MM.1S (cell line): Measurements from ENCODE around the gene PCSK1.

Source experiments
- DNase-seq: peaks from one replicate; pipeline ENCODE4 v3.0.0-alpha.2; 2015
- H2AFZ ChIP-seq: fragments of 300-600 bp; sonication (generic); 2 replicates; pipeline ENCODE4 v1.6.0; 2016; ENCODE audit warnings: antibody characterized with exemption, low read length
- H3F3A ChIP-seq: fragments of 300-600 bp; sonication (generic); 2 replicates; pipeline ENCODE4 v1.6.1; 2016; ENCODE audit warnings: mild to moderate bottlenecking, antibody characterized with exemption, low read length, moderate library complexity, mixed read lengths; ENCODE audit not compliant: insufficient read depth
- H3K27ac ChIP-seq: fragments of 300-600 bp; sonication (generic); 2 replicates; pipeline ENCODE4 v1.5.1; 2016; ENCODE audit warnings: mild to moderate bottlenecking, low read length
- H3K27me3 ChIP-seq: fragments of 300-600 bp; sonication (generic); replicated peaks from 2 replicates; pipeline ENCODE4 v1.6.0; 2016; ENCODE audit warnings: low read length; ENCODE audit not compliant: insufficient read depth
- H3K36me3 ChIP-seq: fragments of 300-600 bp; sonication (generic); replicated peaks from 2 replicates; pipeline ENCODE4 v1.6.1; 2016; ENCODE audit warnings: mild to moderate bottlenecking, low read length, mixed read lengths; ENCODE audit not compliant: insufficient read depth
- H3K4me1 ChIP-seq: fragments of 300-600 bp; sonication (generic); 2 replicates; pipeline ENCODE4 v1.6.1; 2016; ENCODE audit warnings: low read length, mixed read lengths
- H3K4me2 ChIP-seq: fragments of 300-600 bp; sonication (generic); 2 replicates; pipeline ENCODE4 v1.6.0; 2016; ENCODE audit warnings: low read depth, low read length
- H3K4me3 ChIP-seq: fragments of 300-600 bp; sonication (generic); 2 replicates; pipeline ENCODE4 v1.5.1; 2016; ENCODE audit warnings: low read length, mixed read lengths
- H3K79me2 ChIP-seq: fragments of 300-600 bp; sonication (generic); 2 replicates; pipeline ENCODE4 v1.6.1; 2016; ENCODE audit warnings: mixed run types, low read length, mixed read lengths
- H3K9ac ChIP-seq: fragments of 300-600 bp; sonication (generic); 2 replicates; pipeline ENCODE4 v1.6.1; 2016; ENCODE audit warnings: low read length, mixed read lengths
- H3K9me2 ChIP-seq: fragments of 300-600 bp; sonication (generic); replicated peaks from 2 replicates; pipeline ENCODE4 v1.6.1; 2016; ENCODE audit warnings: mild to moderate bottlenecking, low read length, mixed read lengths; ENCODE audit not compliant: insufficient read depth
- H3K9me3 ChIP-seq: fragments of 300-600 bp; sonication (generic); replicated peaks from 2 replicates; pipeline ENCODE4 v1.6.1; 2016; ENCODE audit warnings: mild to moderate bottlenecking, low read length, mixed read lengths; ENCODE audit not compliant: insufficient read depth
- H4K20me1 ChIP-seq: fragments of 300-600 bp; sonication (generic); 2 replicates; pipeline ENCODE4 v1.6.1; 2016; ENCODE audit warnings: mild to moderate bottlenecking, low read length, moderate library complexity, mixed read lengths; ENCODE audit not compliant: insufficient read depth
- CTCF ChIP-seq: fragments of 300-600 bp; sonication (generic); IDR thresholded peaks from 2 replicates; pipeline ENCODE4 v1.5.1; 2016; ENCODE audit warnings: antibody characterized with exemption, low read length, mixed read lengths
- EZH2 ChIP-seq: fragments of 300-600 bp; sonication (generic); optimal IDR thresholded peaks from 2 replicates; pipeline ENCODE3; 2017; ENCODE audit warnings: low read depth, mild to moderate bottlenecking, antibody characterized with exemption, low read length, mixed read lengths
- EZH2phosphoT487 ChIP-seq: fragments of 300-600 bp; sonication (generic); IDR thresholded peaks from 2 replicates; pipeline ENCODE4 v1.6.1; 2018; ENCODE audit warnings: antibody characterized with exemption, low read length

PCSK1 gene

GRCh38 chr5:96391921-96392320, 41.1 kb downstream of the PCSK1 start:
- Histone ChIP-seq H3K27ac (no peak overlapping the region), H3K36me3 (no peaks in the 10 kb centered on the region), H3F3A (no peaks in the 10 kb centered on the region), H3K4me1 (no peaks in the 10 kb centered on the region), H3K9ac (no peak overlapping the region), H4K20me1 (no peaks in the 10 kb centered on the region), H3K9me3 (no peaks in the 10 kb centered on the region), H3K4me3 (no peak overlapping the region), H3K4me2 (no peak overlapping the region), H2AFZ (no peak overlapping the region), H3K9me2 (no peaks in the 10 kb centered on the region), H3K27me3 (no peaks in the 10 kb centered on the region), H3K79me2 (no peaks in the 10 kb centered on the region)
- no peak for DNase-seq
- TF ChIP-seq CTCF (no peak), EZH2 (no peak), EZH2phosphoT487 (no peak)

GRCh38 chr5:96388176-96388575, 44.9 kb downstream of the PCSK1 start:
- DNase-seq = no peak
- H3K36me3 ChIP-seq = no peaks in the 10 kb centered on the region

GRCh38 chr5:96387616-96388015, 45.4 kb downstream of the PCSK1 start:
- Histone ChIP-seq H3K79me2 (no peaks in the 10 kb centered on the region), H3K4me3 (no peak overlapping the region), H3K9ac (no peak overlapping the region), H3K9me3 (no peaks in the 10 kb centered on the region), H3K9me2 (no peaks in the 10 kb centered on the region), H3K4me2 (no peak overlapping the region), H2AFZ (no peak overlapping the region), H3F3A (no peaks in the 10 kb centered on the region), H3K27me3 (no peaks in the 10 kb centered on the region), H3K4me1 (no peaks in the 10 kb centered on the region), H4K20me1 (no peaks in the 10 kb centered on the region), H3K36me3 (no peaks in the 10 kb centered on the region), H3K27ac (no peak overlapping the region)
- DNase-seq = no peak
- TF ChIP-seq EZH2phosphoT487 (no peak), CTCF (no peak), EZH2 (no peak)

More at GRCh38 chr5:96388176-96388575, 44.9 kb downstream of the PCSK1 start:
- H3K27ac ChIP-seq = no peak overlapping the region
- no peaks in the 10 kb centered on the region for H4K20me1 ChIP-seq
- H3K4me1 ChIP-seq = no peaks in the 10 kb centered on the region
- H3K4me3 ChIP-seq = no peak overlapping the region
- no peak overlapping the region for H3K9ac ChIP-seq
- no peak overlapping the region for H3K4me2 ChIP-seq
- no peaks in the 10 kb centered on the region for H3K9me2 ChIP-seq
- no peaks in the 10 kb centered on the region for H3K9me3 ChIP-seq
- no peak for TF ChIP-seq EZH2
- TF ChIP-seq CTCF = no peak
- no peak for TF ChIP-seq EZH2phosphoT487
- no peaks in the 10 kb centered on the region for H3K27me3 ChIP-seq
- H3F3A ChIP-seq = no peaks in the 10 kb centered on the region
- no peak overlapping the region for H2AFZ ChIP-seq
- no peaks in the 10 kb centered on the region for H3K79me2 ChIP-seq

- no peaks in the 10 kb centered on the region for H3F3A ChIP-seq
- TF ChIP-seq EZH2phosphoT487 (no peak), EZH2 (no peak), CTCF (no peak)
- H3K9me2 ChIP-seq = no peaks in the 10 kb centered on the region
- no peaks in the 10 kb centered on the region for H3K4me1 ChIP-seq
- no peak overlapping the region for H3K4me2 ChIP-seq
- H3K9me3 ChIP-seq = no peaks in the 10 kb centered on the region
- no peak for DNase-seq
- H3K27ac ChIP-seq = no peak overlapping the region
- no peaks in the 10 kb centered on the region for H4K20me1 ChIP-seq
- no peak overlapping the region for H3K4me3 ChIP-seq
- H3K9ac ChIP-seq = no peak overlapping the region
- no peaks in the 10 kb centered on the region for H3K36me3 ChIP-seq
- H2AFZ ChIP-seq = no peak overlapping the region
- no peaks in the 10 kb centered on the region for H3K79me2 ChIP-seq
- no peaks in the 10 kb centered on the region for H3K27me3 ChIP-seq
These were observed 47.5 kb downstream of the PCSK1 start for GRCh38 chr5:96385538-96385937.
